AG04449 (cell line): Measurements from ENCODE around the gene AMIGO3.
A peak's percentile ranks its signal among the peaks of the same experiment; 100 is the strongest.

Experiments used
- CTCF ChIA-PET: fragments of 350-600 bp; formaldehyde crosslinking; extraction: SDS; loops from one replicate; lab custom pipeline; 2021; ENCODE audit warnings: antibody characterized with exemption; lab: Yijun Ruan, JAX
- POLR2A ChIA-PET: fragments of 400-600, 350-600 bp; formaldehyde crosslinking; extraction: SDS; loops from one replicate; lab custom pipeline; 2020; ENCODE audit warnings: antibody characterized with exemption, inconsistent platforms; lab: Yijun Ruan, JAX
- DNase-seq: peaks from one replicate; pipeline ENCODE4 v3.0.0-alpha.2; 2010; ENCODE audit warnings: low read depth, low spot score
- H3K4me3 ChIP-seq: 2 replicates; pipeline ENCODE4 v1.5.1; 2011; ENCODE audit warnings: low read depth, mild to moderate bottlenecking, control low read depth, low read length
- TF ChIP-seq, protein P1 (sequence below): IDR thresholded peaks from one replicate; pipeline ENCODE4 v1.5.1; 2011; ENCODE audit warnings: mild to moderate bottlenecking, moderate library complexity, low read length, control low read depth, inconsistent platforms; ENCODE audit not compliant: insufficient read depth; ENCODE audit errors: missing control alignments

The AMIGO3 gene, protein sequence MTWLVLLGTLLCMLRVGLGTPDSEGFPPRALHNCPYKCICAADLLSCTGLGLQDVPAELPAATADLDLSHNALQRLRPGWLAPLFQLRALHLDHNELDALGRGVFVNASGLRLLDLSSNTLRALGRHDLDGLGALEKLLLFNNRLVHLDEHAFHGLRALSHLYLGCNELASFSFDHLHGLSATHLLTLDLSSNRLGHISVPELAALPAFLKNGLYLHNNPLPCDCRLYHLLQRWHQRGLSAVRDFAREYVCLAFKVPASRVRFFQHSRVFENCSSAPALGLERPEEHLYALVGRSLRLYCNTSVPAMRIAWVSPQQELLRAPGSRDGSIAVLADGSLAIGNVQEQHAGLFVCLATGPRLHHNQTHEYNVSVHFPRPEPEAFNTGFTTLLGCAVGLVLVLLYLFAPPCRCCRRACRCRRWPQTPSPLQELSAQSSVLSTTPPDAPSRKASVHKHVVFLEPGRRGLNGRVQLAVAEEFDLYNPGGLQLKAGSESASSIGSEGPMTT

DNA sequence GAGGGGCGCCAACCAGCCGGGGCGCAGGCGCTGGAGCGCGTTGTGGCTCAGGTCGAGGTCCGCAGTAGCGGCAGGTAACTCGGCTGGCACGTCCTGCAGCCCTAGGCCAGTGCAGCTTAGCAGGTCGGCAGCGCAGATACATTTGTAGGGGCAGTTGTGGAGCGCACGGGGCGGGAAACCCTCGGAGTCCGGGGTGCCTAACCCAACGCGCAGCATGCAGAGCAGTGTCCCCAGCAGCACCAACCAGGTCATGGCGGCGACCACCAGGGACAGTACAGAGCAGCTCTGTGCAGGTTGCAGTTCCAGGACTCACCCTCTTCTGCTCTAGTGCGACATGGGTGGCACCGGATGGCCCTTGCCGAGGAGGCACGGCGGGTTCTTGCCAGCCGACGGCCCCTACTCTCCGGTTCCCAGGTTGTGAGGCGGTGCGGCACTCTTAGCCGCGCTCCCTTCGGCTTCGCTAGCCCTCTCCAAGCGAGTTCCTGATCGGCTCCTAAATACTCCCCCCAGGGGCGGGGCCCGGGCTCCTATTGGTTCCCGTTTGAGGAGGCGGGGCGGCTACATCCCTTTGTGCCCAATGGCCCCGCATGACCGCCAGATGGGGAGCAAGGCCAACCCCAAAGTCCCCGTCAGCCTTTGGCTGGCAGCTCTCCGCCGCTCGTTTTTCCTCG is at the start of gene AMIGO3:
Gene AMIGO3 (minus strand): TSS at position 471 of the 671 bp plus-strand sequence. CDS start 219 bp downstream, at position 252.
- H3K4me3 ChIP-seq, result peak within 1 kb of the TSS; percentile 62
- CTCF ChIA-PET, result interaction anchor here (0.7 to 2.6 kb wide), 7 partner anchors 9 to 122 kb away, joined by 3 to 21 read pairs (median 4); no protein-coding TSS in a partner anchor
- DNase-seq, result peak; percentile 42
- TF ChIP-seq, protein P1, sequence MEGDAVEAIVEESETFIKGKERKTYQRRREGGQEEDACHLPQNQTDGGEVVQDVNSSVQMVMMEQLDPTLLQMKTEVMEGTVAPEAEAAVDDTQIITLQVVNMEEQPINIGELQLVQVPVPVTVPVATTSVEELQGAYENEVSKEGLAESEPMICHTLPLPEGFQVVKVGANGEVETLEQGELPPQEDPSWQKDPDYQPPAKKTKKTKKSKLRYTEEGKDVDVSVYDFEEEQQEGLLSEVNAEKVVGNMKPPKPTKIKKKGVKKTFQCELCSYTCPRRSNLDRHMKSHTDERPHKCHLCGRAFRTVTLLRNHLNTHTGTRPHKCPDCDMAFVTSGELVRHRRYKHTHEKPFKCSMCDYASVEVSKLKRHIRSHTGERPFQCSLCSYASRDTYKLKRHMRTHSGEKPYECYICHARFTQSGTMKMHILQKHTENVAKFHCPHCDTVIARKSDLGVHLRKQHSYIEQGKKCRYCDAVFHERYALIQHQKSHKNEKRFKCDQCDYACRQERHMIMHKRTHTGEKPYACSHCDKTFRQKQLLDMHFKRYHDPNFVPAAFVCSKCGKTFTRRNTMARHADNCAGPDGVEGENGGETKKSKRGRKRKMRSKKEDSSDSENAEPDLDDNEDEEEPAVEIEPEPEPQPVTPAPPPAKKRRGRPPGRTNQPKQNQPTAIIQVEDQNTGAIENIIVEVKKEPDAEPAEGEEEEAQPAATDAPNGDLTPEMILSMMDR, result peak; percentile 82
- POLR2A ChIA-PET, result no interaction called here

DNA sequence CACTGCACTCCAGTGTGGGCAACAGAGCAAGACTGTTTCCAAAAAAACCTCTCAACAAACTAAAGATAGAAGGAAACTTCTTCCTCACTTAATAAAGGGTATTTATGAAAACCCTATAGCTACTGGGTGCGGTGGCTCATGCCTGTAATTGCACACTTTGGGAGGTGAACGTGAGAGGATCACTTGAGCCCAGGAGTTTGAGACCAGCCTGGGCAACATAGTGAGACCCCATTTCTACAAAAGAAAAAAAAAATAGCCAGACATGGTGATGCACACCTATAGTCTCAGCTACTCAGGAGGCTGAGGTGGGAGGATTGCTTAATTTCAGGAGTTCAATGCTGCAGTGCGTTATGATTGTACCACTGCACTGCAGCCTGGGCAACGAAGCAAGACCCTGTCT is 44.5 kb upstream of the AMIGO3 start:
- ChIA-PET POLR2A (no interaction called here), CTCF (no interaction called here)

DNA sequence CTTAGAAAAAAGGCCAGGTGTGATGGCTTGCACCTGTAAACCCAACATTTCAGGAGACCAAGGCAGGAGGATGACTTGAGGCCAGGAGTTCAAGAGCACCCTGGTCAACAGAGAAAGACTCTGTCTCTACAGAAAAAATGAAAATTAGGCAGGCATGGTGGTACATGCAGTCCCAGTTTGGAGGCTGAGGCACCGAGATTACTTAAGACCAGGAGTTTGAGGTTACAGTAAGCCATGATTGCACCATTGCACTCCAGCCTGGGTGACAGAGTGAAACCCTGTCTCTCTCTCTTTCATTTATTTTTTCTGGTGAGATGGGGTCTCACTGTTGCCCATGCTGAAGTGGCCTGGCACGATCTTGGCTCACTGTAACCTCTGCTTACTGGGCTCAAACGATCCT is 42.2 kb upstream of the AMIGO3 start:
- CTCF ChIA-PET, result no interaction called here
- no peak overlapping the region for H3K4me3 ChIP-seq
- POLR2A ChIA-PET, result no interaction called here
- DNase-seq, result no peak
- TF ChIP-seq, protein P1, result no peak

More for the DNA sequence above, 44.5 kb upstream of the AMIGO3 start:
- no peak for DNase-seq
- no peak overlapping the region for H3K4me3 ChIP-seq
- TF ChIP-seq, protein P1, result no peak

DNA sequence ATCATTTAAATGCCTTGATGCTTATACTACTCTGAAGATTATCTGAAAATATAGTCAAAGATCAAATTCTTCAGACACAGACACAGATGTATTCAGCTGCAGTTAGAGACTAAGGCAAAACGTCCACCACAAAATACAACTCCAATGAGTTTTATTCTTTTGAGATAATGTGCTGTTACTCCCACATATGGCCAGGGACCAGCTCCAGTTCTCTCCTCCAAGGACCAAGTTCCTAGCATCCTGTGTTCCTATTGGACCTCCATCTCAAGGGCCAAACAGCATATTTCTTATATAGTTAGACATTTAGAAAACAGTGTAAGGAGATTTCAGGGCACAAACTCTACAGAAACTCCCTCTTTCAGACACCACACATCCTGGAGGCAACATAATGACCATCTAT is 39.7 kb upstream of the AMIGO3 start:
- ChIA-PET POLR2A (no interaction called here), CTCF (interaction anchor here (1.2 kb wide), 2 partner anchors 12 to 43 kb away, joined by 3 to 6 read pairs; partner anchors contain the start of gene INKA1)
- TF ChIP-seq, protein P1, result no peak
- DNase-seq, result no peak
- no peak overlapping the region for H3K4me3 ChIP-seq

DNA sequence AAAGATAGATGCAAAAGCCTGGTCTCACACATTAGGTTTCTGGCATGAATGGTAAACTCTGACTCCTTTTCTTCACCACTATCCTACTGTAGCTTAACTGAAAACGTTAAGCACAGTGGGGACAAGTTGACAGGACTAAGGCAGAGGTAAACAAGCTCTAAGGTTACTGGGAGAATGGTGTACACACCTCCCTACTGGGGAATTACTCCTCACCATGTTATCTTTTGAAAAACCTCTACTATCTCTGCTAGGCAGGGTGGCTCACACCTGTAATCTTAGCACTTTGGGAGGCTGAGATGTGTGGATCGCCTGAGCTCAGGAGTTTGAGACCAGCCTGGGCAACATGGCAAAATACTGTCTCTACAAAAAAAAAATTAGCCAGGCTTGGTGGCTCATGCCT is 37.7 kb upstream of the AMIGO3 start:
- ChIA-PET POLR2A (no interaction called here), CTCF (interaction anchor here (1.0 to 1.8 kb wide), 3 partner anchors 12 to 82 kb away, joined by 5 to 7 read pairs (median 5); partner anchors contain the start of gene INKA1)
- TF ChIP-seq, protein P1, result no peak
- H3K4me3 ChIP-seq, result no peak overlapping the region
- no peak for DNase-seq

DNA sequence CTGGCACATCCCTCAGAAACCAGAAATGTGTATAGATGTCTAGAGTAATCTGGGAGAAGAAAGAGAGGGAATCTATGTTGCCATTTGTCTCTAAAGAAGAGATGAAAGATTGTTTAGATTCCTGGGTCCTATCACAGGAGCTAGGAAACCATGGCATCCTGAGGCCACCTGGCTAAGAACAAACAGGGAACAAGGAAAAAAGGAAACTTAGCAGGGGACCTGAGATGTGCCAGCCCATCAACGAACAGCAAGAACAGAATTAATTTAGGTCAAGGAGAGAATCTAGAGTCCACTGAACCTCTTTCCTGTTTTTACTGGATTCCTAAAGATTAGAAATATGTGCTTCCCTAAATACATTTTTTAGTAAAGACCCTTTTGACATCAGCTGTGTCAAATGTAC is 36.6 kb upstream of the AMIGO3 start:
- ChIA-PET POLR2A (no interaction called here), CTCF (interaction anchor here (0.7 to 1.8 kb wide), 4 partner anchors 14 to 144 kb away, joined by 3 to 5 read pairs (median 3); partner anchors contain the start of gene INKA1)
- no peak overlapping the region for H3K4me3 ChIP-seq
- DNase-seq, result no peak
- TF ChIP-seq, protein P1, result no peak
